OCI-LY1 (cell line): ENCODE results near the gene PLEKHG3.

ENCODE experiments used
- H2AFZ ChIP-seq: fragments of 200-600 bp; sonication (generic), shearing (Covaris generic); 2 replicates; pipeline ENCODE4 v1.6.0; 2014; ENCODE audit warnings: antibody characterized with exemption, mild to moderate bottlenecking, low read length
- H3F3A ChIP-seq: fragments of 200-600 bp; sonication (generic), shearing (Covaris generic); 2 replicates; pipeline ENCODE4 v1.6.0; 2014; ENCODE audit warnings: mild to moderate bottlenecking, antibody characterized with exemption, low read length, moderate library complexity; ENCODE audit not compliant: insufficient read depth
- H3K27ac ChIP-seq: fragments of 200-600 bp; sonication (generic); 2 replicates; pipeline ENCODE4 v1.5.1; 2014; ENCODE audit warnings: low read length, mixed run types, mild to moderate bottlenecking, low read depth; ENCODE audit not compliant: poor library complexity, severe bottlenecking
- H3K27me3 ChIP-seq: fragments of 200-600 bp; sonication (generic); 2 replicates; pipeline ENCODE4 v1.6.0; 2014; ENCODE audit warnings: antibody characterized with exemption, mild to moderate bottlenecking, low read length, moderate library complexity; ENCODE audit not compliant: insufficient read depth
- H3K36me3 ChIP-seq: fragments of 200-600 bp; sonication (generic); 2 replicates; pipeline ENCODE4 v1.6.1; 2014; ENCODE audit warnings: mild to moderate bottlenecking, antibody characterized with exemption, low read length, moderate library complexity, mixed read lengths; ENCODE audit not compliant: insufficient read depth
- H3K4me1 ChIP-seq: fragments of 200-600 bp; sonication (generic); 2 replicates; pipeline ENCODE4 v1.5.1; 2014; ENCODE audit warnings: mild to moderate bottlenecking, low read length, moderate library complexity; ENCODE audit not compliant: insufficient read depth, severe bottlenecking
- H3K4me2 ChIP-seq: fragments of 200-600 bp; sonication (generic), shearing (Covaris generic); 2 replicates; pipeline ENCODE4 v1.6.1; 2014; ENCODE audit warnings: low read length
- H3K4me3 ChIP-seq: fragments of 200-600 bp; sonication (generic); 2 replicates; pipeline ENCODE4 v1.5.1; 2014; ENCODE audit warnings: low read length, low read depth, mild to moderate bottlenecking, mixed read lengths; ENCODE audit not compliant: poor library complexity, severe bottlenecking
- H3K79me2 ChIP-seq: fragments of 200-600 bp; shearing (Covaris generic); 2 replicates; pipeline ENCODE4 v1.6.1; 2016; ENCODE audit warnings: mixed run types, low read length, mixed read lengths; ENCODE audit not compliant: insufficient read depth
- H3K9ac ChIP-seq: fragments of 200-600 bp; sonication (generic), shearing (Covaris generic); 2 replicates; pipeline ENCODE4 v1.6.1; 2014; ENCODE audit warnings: mild to moderate bottlenecking, low read length, mixed read lengths
- H3K9me2 ChIP-seq: fragments of 200-600 bp; sonication (generic), shearing (Covaris generic); 2 replicates; pipeline ENCODE4 v1.6.1; 2014; ENCODE audit warnings: low read depth, mild to moderate bottlenecking, low read length, mixed read lengths
- H3K9me3 ChIP-seq: fragments of 200-600 bp; shearing (Covaris generic); 2 replicates; pipeline ENCODE4 v1.6.1; 2014; ENCODE audit warnings: low read length, mixed read lengths
- H4K20me1 ChIP-seq: fragments of 200-600 bp; sonication (generic), shearing (Covaris generic); 2 replicates; pipeline ENCODE4 v1.6.0; 2016; ENCODE audit warnings: mild to moderate bottlenecking, low read length; ENCODE audit not compliant: insufficient read depth
- EZH2 ChIP-seq: fragments of 200-600 bp; sonication (generic), shearing (Covaris generic); IDR thresholded peaks from 2 replicates; pipeline ENCODE4 v1.8.0; 2017; ENCODE audit warnings: borderline replicate concordance, mixed run types, mild to moderate bottlenecking, antibody characterized with exemption, low read length, moderate library complexity, mixed read lengths
- TF ChIP-seq, protein P1 (sequence below): fragments of 200-600 bp; sonication (generic), shearing (Covaris generic); IDR thresholded peaks from 2 replicates; pipeline ENCODE4 v1.5.1; 2017; ENCODE audit warnings: mild to moderate bottlenecking, antibody characterized with exemption, low read length, moderate library complexity, mixed read lengths

The PLEKHG3 gene

DNA sequence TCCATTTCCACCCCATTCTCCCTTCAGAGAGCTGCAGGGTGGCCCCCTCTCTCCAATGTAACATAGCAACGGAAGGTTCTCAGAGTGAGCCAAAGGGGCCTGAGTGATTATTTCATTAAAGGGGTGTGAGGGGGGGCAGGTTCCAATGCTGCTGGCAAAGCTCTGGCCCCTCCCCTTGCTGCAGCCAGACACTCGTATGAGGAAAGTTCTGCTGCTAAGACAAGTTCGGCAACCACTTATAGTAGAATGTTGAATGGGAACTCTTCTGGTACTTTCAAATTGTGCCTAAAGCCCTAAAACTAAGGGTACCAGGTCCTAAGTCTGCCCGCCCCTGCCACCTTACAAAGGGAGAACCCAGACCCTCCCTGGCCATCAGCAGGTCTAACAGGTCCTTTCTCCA is 49.8 kb downstream of the PLEKHG3 start:
- no peak overlapping the region for H2AFZ ChIP-seq
- no peaks in the 10 kb centered on the region for H3F3A ChIP-seq
- H3K9me3 ChIP-seq: no peaks in the 10 kb centered on the region
- no peak for TF ChIP-seq EZH2
- TF ChIP-seq, protein P1, sequence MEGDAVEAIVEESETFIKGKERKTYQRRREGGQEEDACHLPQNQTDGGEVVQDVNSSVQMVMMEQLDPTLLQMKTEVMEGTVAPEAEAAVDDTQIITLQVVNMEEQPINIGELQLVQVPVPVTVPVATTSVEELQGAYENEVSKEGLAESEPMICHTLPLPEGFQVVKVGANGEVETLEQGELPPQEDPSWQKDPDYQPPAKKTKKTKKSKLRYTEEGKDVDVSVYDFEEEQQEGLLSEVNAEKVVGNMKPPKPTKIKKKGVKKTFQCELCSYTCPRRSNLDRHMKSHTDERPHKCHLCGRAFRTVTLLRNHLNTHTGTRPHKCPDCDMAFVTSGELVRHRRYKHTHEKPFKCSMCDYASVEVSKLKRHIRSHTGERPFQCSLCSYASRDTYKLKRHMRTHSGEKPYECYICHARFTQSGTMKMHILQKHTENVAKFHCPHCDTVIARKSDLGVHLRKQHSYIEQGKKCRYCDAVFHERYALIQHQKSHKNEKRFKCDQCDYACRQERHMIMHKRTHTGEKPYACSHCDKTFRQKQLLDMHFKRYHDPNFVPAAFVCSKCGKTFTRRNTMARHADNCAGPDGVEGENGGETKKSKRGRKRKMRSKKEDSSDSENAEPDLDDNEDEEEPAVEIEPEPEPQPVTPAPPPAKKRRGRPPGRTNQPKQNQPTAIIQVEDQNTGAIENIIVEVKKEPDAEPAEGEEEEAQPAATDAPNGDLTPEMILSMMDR: no peak
- no peaks in the 10 kb centered on the region for H3K36me3 ChIP-seq
- no peaks in the 10 kb centered on the region for H3K27me3 ChIP-seq
- no peak overlapping the region for H3K9ac ChIP-seq
- no peak overlapping the region for H3K4me2 ChIP-seq
- no peaks in the 10 kb centered on the region for H4K20me1 ChIP-seq
- H3K4me3 ChIP-seq: no peak overlapping the region
- no peaks in the 10 kb centered on the region for H3K4me1 ChIP-seq
- no peaks in the 10 kb centered on the region for H3K9me2 ChIP-seq
- H3K27ac ChIP-seq: no peak overlapping the region
- no peaks in the 10 kb centered on the region for H3K79me2 ChIP-seq

DNA sequence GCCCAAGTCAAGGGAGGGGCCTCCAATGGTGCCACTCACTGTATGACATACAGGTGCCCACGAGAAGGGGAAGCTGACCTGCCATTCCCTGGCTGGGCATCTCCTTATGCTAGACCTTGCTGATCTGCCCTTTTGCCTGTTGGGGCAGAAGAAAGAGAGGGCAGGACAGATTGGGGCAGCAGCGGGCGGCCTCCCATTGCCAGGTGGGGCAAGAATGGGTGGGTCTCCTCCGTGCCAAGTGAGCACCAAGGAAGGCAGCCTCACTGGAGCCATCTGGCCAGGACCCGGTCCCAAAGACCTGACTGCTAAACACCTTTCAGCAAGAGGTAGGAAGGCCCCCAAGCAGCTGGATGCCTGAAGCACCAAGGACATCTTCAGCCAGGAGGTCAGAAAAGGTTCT is 50.5 kb downstream of the PLEKHG3 start:
- no peak overlapping the region for H3K9ac ChIP-seq
- H3K4me1 ChIP-seq: no peaks in the 10 kb centered on the region
- no peaks in the 10 kb centered on the region for H3K36me3 ChIP-seq
- no peaks in the 10 kb centered on the region for H3K9me3 ChIP-seq
- TF ChIP-seq EZH2: no peak
- TF ChIP-seq, protein P1: no peak
- H3K79me2 ChIP-seq: no peaks in the 10 kb centered on the region
- no peak overlapping the region for H2AFZ ChIP-seq
- no peaks in the 10 kb centered on the region for H3F3A ChIP-seq
- H3K9me2 ChIP-seq: no peaks in the 10 kb centered on the region
- no peak overlapping the region for H3K4me2 ChIP-seq
- H3K4me3 ChIP-seq: no peak overlapping the region
- no peak overlapping the region for H3K27ac ChIP-seq
- H4K20me1 ChIP-seq: no peaks in the 10 kb centered on the region
- H3K27me3 ChIP-seq: no peaks in the 10 kb centered on the region

DNA sequence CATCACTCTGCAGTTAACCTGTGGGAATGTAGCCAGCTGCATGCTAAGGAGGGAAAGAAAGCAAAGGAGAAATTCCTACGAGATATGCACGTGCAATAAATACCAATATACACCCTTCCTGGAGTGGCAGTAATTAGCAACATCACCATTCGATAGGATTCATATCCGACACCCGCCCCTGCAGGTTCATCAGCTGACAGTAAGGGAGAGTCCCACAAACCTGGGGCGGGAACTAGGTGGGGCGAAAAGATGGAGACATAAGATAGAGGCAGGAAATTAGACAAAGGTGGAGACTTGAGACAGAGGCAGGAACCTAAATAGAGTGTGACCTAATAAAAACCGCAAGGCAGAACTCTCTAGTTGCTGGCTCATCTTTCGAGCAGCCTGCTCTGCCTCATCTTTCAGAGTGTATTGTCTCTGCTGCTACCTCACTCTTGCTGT is 51.6 kb downstream of the PLEKHG3 start:
- no peaks in the 10 kb centered on the region for H4K20me1 ChIP-seq
- no peaks in the 10 kb centered on the region for H3K9me3 ChIP-seq
- H2AFZ ChIP-seq: no peak overlapping the region
- no peak overlapping the region for H3K4me2 ChIP-seq
- no peak overlapping the region for H3K4me3 ChIP-seq
- H3K27me3 ChIP-seq: no peaks in the 10 kb centered on the region
- TF ChIP-seq EZH2: no peak
- TF ChIP-seq, protein P1: no peak
- no peaks in the 10 kb centered on the region for H3F3A ChIP-seq
- no peak overlapping the region for H3K27ac ChIP-seq
- no peaks in the 10 kb centered on the region for H3K36me3 ChIP-seq
- no peaks in the 10 kb centered on the region for H3K4me1 ChIP-seq
- H3K9ac ChIP-seq: no peak overlapping the region
- no peaks in the 10 kb centered on the region for H3K79me2 ChIP-seq
- no peaks in the 10 kb centered on the region for H3K9me2 ChIP-seq
